ENCODE results near the gene CMC2.

Gene CMC2

GRCh38 chr16:81035398-81035974 lies 28.8 kb upstream of the CMC2 start, which contains the start of gene ATMIN:
ATMIN (plus strand) TSS chr16:81035842; CDS start chr16:81035871, 29 bp downstream.
- H3K79me2 ChIP-seq: peaks cover 19% of the 10 kb centered on the region
- peak within 1 kb of the TSS; percentile 85 for H3K4me2 ChIP-seq (ENCODE audit: low read length)
- H3K9ac ChIP-seq: no peak within 1 kb of the TSS
- peak within 1 kb of the TSS; percentile 64 for H3K4me3 ChIP-seq (ENCODE audit: low read depth, low read length)
- H3K4me1 ChIP-seq: peaks cover 5% of the 10 kb centered on the region
- H3K27ac ChIP-seq: peak within 1 kb of the TSS; percentile 12
- no peaks in the 10 kb centered on the region for H3K9me3 ChIP-seq (ENCODE audit: control insufficient read depth, low read length)
- peak; percentile 95 for TF ChIP-seq CTCF (IDR thresholded peaks at IDR 0.05)
- H2AFZ ChIP-seq: peak within 1 kb of the TSS; percentile 74
- H3K27me3 ChIP-seq (ENCODE audit: control insufficient read depth, insufficient read depth, low read length): no peaks in the 10 kb centered on the region
- no peaks in the 10 kb centered on the region for H3K36me3 ChIP-seq (ENCODE audit: control insufficient read depth, insufficient read depth, low read length)

GRCh38 chr16:81029930-81030604 lies 23.4 kb upstream of the CMC2 start:
- Histone ChIP-seq H3K4me2 (ENCODE audit: low read length) (no peak overlapping the region), H3K27ac (no peak overlapping the region), H3K36me3 (ENCODE audit: control insufficient read depth, insufficient read depth, low read length) (no peaks in the 10 kb centered on the region), H3K4me1 (no peaks in the 10 kb centered on the region), H3K9me3 (ENCODE audit: control insufficient read depth, low read length) (no peaks in the 10 kb centered on the region), H3K79me2 (no peaks in the 10 kb centered on the region), H3K9ac (no peak overlapping the region), H3K27me3 (ENCODE audit: control insufficient read depth, insufficient read depth, low read length) (no peaks in the 10 kb centered on the region), H3K4me3 (ENCODE audit: low read depth, low read length) (no peak overlapping the region), H2AFZ (no peak overlapping the region)
- no peak for TF ChIP-seq CTCF (IDR thresholded peaks at IDR 0.05)

- Histone ChIP-seq H3K27me3 (ENCODE audit: control insufficient read depth, insufficient read depth, low read length) (no peaks in the 10 kb centered on the region), H2AFZ (no peak overlapping the region), H3K4me2 (ENCODE audit: low read length) (no peak overlapping the region), H3K36me3 (ENCODE audit: control insufficient read depth, insufficient read depth, low read length) (peaks cover 3% of the 10 kb centered on the region), H3K4me1 (peaks cover 3% of the 10 kb centered on the region), H3K4me3 (ENCODE audit: low read depth, low read length) (no peak overlapping the region), H3K79me2 (no peaks in the 10 kb centered on the region), H3K9ac (no peak overlapping the region), H3K27ac (no peak overlapping the region), H3K9me3 (ENCODE audit: control insufficient read depth, low read length) (no peaks in the 10 kb centered on the region)
- TF ChIP-seq CTCF (IDR thresholded peaks at IDR 0.05): no peak
These were observed 19.7 kb upstream of the CMC2 start for GRCh38 chr16:81026429-81026828.

GRCh38 chr16:81018496-81018895 lies 11.8 kb upstream of the CMC2 start:
- H3K9ac ChIP-seq: no peak overlapping the region

More at GRCh38 chr16:81018496-81018895, 11.8 kb upstream of the CMC2 start:
- Histone ChIP-seq H3K79me2 (no peaks in the 10 kb centered on the region), H2AFZ (no peak overlapping the region), H3K27me3 (ENCODE audit: control insufficient read depth, insufficient read depth, low read length) (no peaks in the 10 kb centered on the region), H3K27ac (no peak overlapping the region), H3K4me3 (ENCODE audit: low read depth, low read length) (no peak overlapping the region), H3K9me3 (ENCODE audit: control insufficient read depth, low read length) (no peaks in the 10 kb centered on the region), H3K4me2 (ENCODE audit: low read length) (no peak overlapping the region), H3K4me1 (no peaks in the 10 kb centered on the region), H3K36me3 (ENCODE audit: control insufficient read depth, insufficient read depth, low read length) (peaks cover 3% of the 10 kb centered on the region)
- TF ChIP-seq CTCF (IDR thresholded peaks at IDR 0.05): no peak

Measured in parathyroid adenoma (tissue), 2 donors.